NCI-H1048 (cell line): ENCODE results near the gene CLECL1.
"Not testable (repeated sequence)": the region's sequence is repeated elsewhere in the genome, so short reads cannot be mapped to it uniquely, and the experiment has no call there.

Experiments used
- DNase-seq: peaks from one replicate; lab custom pipeline; 2025; lab: John Stamatoyannopoulos, UW

CLECL1 gene

DNA sequence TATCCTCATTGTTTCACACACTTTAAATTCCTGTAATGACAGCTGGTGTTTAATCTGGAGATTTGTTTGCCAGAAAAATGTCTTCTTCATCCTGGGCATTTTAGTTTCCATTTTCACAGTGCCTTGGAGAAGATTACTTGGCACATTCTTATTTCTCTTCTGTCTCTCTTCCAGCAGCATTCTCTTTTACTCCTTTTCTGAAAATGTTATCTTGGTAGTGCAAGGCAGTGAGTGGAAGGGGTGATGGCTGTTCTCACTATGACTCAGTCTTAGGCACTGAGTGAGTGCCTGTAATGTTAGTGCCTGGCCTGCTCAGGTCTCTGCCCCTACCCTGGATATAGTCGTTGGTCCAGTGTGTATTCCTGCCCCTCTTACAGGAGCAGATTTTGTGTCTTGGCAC, 13.1 kb downstream of the CLECL1 start:
- DNase-seq = no peak

GRCh38 chr12:9718968-9719367, 13.9 kb downstream of the CLECL1 start:
- no peak for DNase-seq

DNA sequence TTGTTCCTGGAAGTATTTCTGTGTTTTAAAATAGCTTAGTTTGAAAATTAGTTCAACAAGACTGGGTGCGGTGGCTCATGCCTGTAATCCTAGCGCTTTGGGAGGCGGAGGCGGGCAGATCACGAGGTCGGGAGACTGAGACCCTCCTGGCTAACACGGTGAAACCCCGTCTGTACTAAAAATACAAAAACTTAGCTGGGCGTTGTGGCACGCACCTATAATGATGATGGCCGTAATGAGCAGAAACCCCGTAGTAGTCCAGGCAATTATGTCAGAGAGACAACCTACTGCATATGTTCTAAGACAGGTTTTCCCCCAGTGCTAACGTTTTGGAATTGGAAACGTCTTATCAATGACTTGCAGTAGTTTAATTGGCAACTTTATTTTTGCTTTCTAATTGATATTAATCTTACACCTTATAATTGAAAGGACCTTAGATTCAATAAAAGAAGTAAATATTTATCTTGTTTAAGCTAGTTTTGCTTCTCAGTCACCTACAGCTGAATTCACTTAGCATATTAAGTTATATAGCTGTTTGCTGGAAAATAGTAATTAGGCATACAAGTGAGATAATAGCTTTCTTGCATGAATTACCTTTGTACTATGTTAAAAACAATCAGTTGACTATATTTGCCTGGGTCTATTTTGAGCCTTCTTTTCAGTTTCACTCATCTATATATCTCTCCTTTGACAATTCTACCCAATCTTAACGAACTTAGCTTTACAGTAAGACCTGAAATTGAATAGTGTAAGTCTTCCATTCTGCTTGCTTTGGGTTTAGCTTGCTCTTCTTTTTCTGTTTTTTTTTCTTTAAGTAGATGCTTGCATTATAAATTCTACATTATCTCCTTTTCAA, 15.6 kb downstream of the CLECL1 start:
- no peak for DNase-seq

DNA sequence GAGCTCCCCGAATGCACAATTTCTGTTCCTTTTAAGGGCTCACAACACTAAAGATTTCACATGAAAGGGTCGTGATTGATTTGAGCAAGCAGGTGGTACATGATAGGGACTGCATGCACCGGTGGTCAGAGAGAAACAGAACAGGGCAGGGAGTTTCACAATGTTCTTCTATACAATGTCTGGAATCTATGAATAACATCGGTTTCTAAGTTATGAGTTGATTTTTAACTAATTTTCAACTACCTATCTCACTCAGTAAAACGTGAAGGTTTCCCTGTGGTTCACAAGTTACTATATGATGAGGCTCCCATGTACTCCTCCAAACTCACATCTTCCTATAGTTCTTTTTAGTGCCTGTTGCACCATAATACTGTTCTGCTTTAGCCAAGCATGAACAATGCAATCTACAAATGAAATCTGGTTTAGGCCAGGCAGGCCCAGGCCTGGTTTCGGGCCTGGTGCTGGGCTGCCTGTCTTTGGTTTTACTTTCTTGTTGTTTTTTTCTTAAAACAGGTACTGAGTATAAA, 19.8 kb downstream of the CLECL1 start:
- not testable (repeated sequence) for DNase-seq

DNA sequence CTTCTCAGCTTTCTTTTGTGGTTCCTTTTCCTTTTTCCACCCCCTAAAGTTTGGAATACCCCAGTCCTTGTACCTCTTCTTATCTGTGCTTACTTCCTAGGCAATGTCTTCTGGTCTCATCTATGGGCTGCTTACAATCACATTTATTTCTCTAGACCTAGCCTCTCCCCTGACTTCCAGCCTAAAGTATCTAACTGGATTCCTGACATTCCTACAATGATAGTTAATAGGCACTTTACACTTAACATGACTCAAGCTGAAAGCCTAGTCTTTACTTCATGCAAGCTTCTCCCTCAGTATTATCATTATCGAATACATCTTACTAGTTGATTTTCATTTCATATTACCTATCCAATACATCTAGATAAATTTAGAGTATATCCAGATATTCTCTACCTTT, 21.2 kb downstream of the CLECL1 start:
- DNase-seq = no peak

- DNase-seq = no peak
Observed at GRCh38 chr12:9710584-9711375, 22.1 kb downstream of the CLECL1 start.

- no peak for DNase-seq
Observed at GRCh38 chr12:9708853-9709252, 24.0 kb downstream of the CLECL1 start.

DNA sequence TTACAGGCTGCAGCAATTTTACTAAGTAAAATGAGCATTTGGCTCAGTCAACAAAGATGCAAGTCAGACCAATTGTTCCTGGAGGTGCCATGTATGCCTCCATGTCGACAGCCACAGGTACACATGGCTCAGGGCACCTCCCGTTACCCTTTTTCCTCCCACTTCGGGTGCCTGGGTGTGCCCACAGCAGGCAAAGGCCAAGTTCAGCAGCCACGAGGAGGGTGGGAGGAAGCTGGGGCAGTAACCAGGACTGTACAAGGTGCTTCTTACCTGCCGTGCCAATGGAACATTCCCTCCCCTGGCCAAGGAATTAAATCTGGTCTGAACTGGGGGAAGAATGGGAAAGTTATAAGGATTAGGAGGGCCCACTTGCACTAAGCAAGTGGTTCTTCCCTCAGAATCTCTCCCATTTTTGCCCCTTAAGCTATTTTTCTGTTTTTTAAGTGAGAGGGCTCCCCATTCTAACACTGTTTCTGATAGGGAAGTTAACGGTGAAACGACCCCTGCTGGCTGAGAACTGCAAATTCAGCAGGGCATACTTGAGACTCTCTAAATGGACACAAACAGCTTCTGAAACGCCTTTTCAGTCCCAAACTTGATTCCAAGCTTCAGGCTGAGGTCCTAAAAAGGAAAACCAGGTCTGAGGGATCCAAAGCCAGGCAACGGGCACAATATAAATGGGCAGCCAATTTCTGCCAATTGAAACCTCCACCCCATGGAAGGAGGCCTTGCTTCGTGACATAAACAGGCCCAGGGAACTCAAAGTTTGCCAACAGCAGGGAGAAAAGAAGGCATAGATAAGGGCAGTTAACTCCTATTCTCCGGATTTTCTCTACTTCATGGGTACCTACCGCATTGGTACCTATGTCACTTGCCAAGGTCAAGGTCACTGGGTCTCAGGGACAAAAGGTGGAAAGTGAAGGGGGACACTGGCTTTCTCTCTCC, 24.8 kb downstream of the CLECL1 start:
- no peak for DNase-seq

GRCh38 chr12:9707356-9707755, 25.5 kb downstream of the CLECL1 start:
- DNase-seq = no peak

GRCh38 chr12:9706086-9706685, 26.7 kb downstream of the CLECL1 start:
- DNase-seq = no peak

- not testable (repeated sequence) for DNase-seq
Observed at GRCh38 chr12:9704561-9704960, 28.3 kb downstream of the CLECL1 start.

GRCh38 chr12:9702255-9702654, 30.6 kb downstream of the CLECL1 start:
- no peak for DNase-seq

DNA sequence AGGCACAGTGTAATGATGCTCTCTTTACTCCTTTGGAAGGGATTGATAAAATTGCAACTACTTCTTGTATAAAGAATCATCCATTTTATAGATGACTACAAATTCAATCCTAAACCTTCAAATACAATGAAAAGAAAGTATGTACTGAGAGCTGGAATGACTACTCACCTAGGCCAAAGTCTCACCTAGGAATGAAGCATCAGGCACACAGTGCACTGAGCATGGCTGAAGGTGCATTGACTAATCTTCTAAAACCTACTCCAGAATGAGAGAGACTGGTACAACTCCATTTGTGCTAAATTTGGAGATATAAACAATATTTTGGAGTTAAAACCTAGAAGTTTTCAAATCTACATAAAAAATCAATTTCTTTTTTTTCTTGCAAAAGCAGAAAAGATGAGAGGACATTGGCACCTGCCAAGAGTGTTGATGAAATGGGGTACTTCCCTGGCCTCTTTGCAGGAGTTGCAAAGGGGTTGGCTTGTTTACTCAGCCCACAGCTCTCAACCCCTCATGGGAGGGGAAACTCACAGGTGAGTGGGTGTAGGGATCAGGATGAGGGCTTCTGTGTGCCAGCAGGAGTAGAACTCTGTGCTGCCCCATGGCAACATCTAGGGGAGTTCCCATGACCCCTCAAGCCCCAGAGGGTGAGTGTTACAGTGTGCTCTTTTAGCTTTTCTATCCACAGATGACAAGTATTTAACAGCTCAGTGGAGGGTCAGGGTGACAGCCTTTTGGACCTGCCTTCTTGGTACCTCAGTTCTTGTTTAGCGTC, 31.3 kb downstream of the CLECL1 start:
- DNase-seq = no peak

DNA sequence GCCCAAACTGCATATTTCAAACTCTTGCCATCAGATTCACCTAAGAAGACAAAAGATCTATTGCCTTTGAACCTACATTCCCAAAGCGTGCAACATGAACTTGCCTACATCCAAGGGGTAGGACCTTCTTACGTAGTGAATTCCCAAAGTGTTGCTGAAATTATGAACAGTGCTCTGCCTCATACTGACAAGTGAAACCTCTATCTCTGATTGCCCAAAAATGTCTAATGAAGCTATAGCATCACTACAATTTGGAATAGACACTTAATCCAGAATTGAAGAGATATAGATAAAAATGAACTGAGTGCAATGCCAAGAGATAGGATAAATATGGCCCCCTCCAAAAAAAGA, 32.3 kb downstream of the CLECL1 start:
- no peak for DNase-seq

- no peak for DNase-seq
Observed at GRCh38 chr12:9699898-9700605, 32.8 kb downstream of the CLECL1 start.

GRCh38 chr12:9699269-9699897, 33.5 kb downstream of the CLECL1 start:
- no peak for DNase-seq

DNA sequence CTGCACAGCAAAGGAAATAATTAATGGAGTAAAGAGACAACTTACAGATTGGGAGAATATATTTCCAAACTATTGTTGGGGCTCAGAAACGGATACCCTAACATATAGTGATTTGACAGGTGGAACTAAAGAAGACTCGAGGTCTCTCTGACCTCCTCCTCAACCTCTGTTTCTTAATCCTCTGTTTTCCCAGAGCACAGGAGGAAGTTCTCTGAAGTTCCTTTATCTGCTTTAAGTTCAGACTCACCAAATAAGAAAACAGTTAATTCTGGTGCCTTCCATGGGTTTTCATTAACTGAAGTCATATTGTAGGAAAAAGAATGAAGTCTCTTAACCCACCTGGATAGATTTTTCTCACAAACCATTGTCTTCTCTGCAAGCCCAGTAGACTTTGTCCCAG, 34.2 kb downstream of the CLECL1 start:
- DNase-seq = no peak

DNA sequence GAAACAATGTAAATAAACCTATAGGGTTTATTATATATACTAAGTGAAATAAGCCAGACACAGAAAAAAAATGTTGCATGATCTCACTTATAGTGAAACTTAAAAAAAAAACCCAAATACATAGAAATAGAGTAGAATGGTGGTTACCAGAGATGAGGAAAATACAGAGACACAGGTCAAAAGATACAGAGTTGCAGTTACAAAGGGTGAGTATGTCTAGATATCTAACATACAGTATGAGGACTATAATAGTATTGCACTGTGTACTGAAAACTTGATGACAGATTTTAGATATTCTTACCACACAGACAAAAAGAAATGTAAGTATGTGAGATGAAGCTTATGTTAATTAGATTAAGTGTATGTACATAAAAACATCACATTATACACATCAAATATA, 35.3 kb downstream of the CLECL1 start:
- DNase-seq = no peak

- DNase-seq = not testable (repeated sequence)
Observed at GRCh38 chr12:9695661-9696060, 37.2 kb downstream of the CLECL1 start.

DNA sequence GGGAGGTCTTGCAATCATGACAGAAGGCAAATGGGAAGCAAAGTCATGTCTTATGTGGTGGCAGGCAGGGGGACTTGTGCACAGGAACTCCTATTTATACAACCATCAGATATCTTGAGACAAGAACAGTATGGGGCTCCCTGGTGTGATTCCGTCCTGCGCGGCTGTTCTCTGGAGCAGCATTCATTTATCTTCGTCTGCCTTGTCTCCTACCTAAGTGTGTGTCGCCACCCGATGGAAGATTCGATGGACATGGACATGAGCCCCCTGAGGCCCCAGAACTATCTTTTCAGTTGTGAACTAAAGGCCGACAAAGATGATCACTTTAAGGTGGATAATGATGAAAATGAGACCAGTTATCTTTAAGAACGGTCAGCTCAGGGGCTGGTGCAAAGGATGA, 37.7 kb downstream of the CLECL1 start:
- not testable (repeated sequence) for DNase-seq
